Fibroblast of lung (primary cell): ENCODE measurements around the gene MAPKBP1. TPM values are rescaled to one million over a fixed set of nuclear protein-coding genes. Genes with fewer than 3 reads are reported as not detected.

Experiments
- DNase-seq, 2 donors: peaks; one replicate each; pipeline versions ENCODE4 v3.0.0 to v3.0.0-alpha.2; 2010; ENCODE audit warnings: low read depth in 2 of 2
- H2AFZ ChIP-seq: 2 replicates; pipeline ENCODE4 v1.5.1; 2012; ENCODE audit warnings: low read length, control low read depth, inconsistent platforms
- H3K27ac ChIP-seq: 2 replicates; pipeline ENCODE4 v1.5.1; 2011; ENCODE audit warnings: low read length, control low read depth; ENCODE audit not compliant: insufficient read depth
- H3K27me3 ChIP-seq: 2 replicates; pipeline ENCODE4 v1.5.1; 2011; ENCODE audit warnings: mild to moderate bottlenecking, low read length; ENCODE audit not compliant: control insufficient read depth, insufficient read depth
- H3K36me3 ChIP-seq: 2 replicates; pipeline ENCODE4 v1.5.1; 2011; ENCODE audit warnings: low read length; ENCODE audit not compliant: control insufficient read depth, insufficient read depth
- H3K4me1 ChIP-seq: 2 replicates; pipeline ENCODE4 v1.5.1; 2011; ENCODE audit warnings: low read length; ENCODE audit not compliant: control insufficient read depth, insufficient read depth; ENCODE audit errors: extremely low read depth
- H3K4me2 ChIP-seq: 2 replicates; pipeline ENCODE4 v1.5.1; 2011; ENCODE audit warnings: low read length, control low read depth; ENCODE audit not compliant: insufficient read depth; ENCODE audit errors: extremely low read depth
- H3K4me3 ChIP-seq, 4 experiments: fragments of 200-600 bp in 1 of 4; sonication (generic) in 1 of 4; replicated peaks in 1 of 4; 2 replicates each; pipeline ENCODE4 v1.5.1; 2011 to 2016; ENCODE audit warnings: low read length in 4 of 4, low read depth in 3 of 4, mild to moderate bottlenecking in 3 of 4, control low read depth in 2 of 4, inconsistent platforms in 1 of 4, mixed read lengths in 1 of 4; ENCODE audit not compliant: insufficient read depth in 1 of 4; ENCODE audit errors: control extremely low read depth in 1 of 4
- H3K79me2 ChIP-seq: 2 replicates; pipeline ENCODE4 v1.5.1; 2012; ENCODE audit warnings: mild to moderate bottlenecking, low read length, inconsistent platforms; ENCODE audit not compliant: control insufficient read depth, insufficient read depth
- H3K9ac ChIP-seq: 2 replicates; pipeline ENCODE4 v1.5.1; 2011; ENCODE audit warnings: mild to moderate bottlenecking, low read length, control low read depth; ENCODE audit not compliant: insufficient read depth
- H3K9me3 ChIP-seq: 2 replicates; pipeline ENCODE4 v1.5.1; 2012; ENCODE audit warnings: low read depth, low read length; ENCODE audit not compliant: control insufficient read depth, insufficient read depth
- H4K20me1 ChIP-seq: 2 replicates; pipeline ENCODE4 v1.5.1; 2011; ENCODE audit warnings: low read length; ENCODE audit not compliant: control insufficient read depth, insufficient read depth; ENCODE audit errors: extremely low read depth
- CTCF ChIP-seq, 2 donors: IDR thresholded peaks in 1 of 2; conservative IDR thresholded peaks in 1 of 2; 1 replicate in 1 of 2; 2 replicates in 1 of 2; pipeline ENCODE4 v1.5.1; 2011 to 2012; ENCODE audit warnings: low read length in 2 of 2, control low read depth in 1 of 2, inconsistent platforms in 1 of 2, low read depth in 1 of 2, mild to moderate bottlenecking in 1 of 2
- EZH2 ChIP-seq: IDR thresholded peaks from 2 replicates; pipeline ENCODE4 v1.5.1; 2012; ENCODE audit warnings: low read length, control low read depth, mild to moderate bottlenecking; ENCODE audit errors: missing control alignments
- polyA plus RNA-seq, 2 donors: library from polyadenylated mRNA; depleted of rRNA in 1 of 2; stranded (reverse) in 1 of 2; unstranded in 1 of 2; fragments of >200 nt; gene quantifications; 2 replicates each; pipeline ENCODE4 v1.2.1, GENCODE V29; 2011 to 2012; ENCODE audit warnings: missing spikeins in 1 of 2
- total RNA-seq: library from RNA; depleted of rRNA; stranded (reverse); fragments of >200 nt; gene quantifications from 2 replicates; pipeline ENCODE4 v1.2.1, GENCODE V29; 2014

MAPKBP1 gene
- total and polyA plus RNA-seq, 2 donors (not counting 1 experiment from before 2014, with no cell fraction given) = 2.8 to 20.8 TPM

- peaks cover 2% of the 10 kb centered on the region for H3K36me3 ChIP-seq
- no peak overlapping the region for H3K27ac ChIP-seq
- H3K4me2 ChIP-seq = no peak overlapping the region
- no peak for TF ChIP-seq EZH2
- TF ChIP-seq CTCF (conservative IDR thresholded peaks at IDR 0.05 in 1 of 2, IDR thresholded peaks at IDR 0.05 in 1 of 2; ENCODE audit: low read depth in 1 of 2, low read length in 2 of 2) = no peak
- H3K9ac ChIP-seq = no peak overlapping the region
- H3K9me3 ChIP-seq = no peaks in the 10 kb centered on the region
- no peaks in the 10 kb centered on the region for H3K79me2 ChIP-seq
- H3K4me1 ChIP-seq = no peaks in the 10 kb centered on the region
- no peaks in the 10 kb centered on the region for H3K27me3 ChIP-seq
- no peak for DNase-seq
- no peak overlapping the region for H3K4me3 ChIP-seq
- no peak overlapping the region for H2AFZ ChIP-seq
- no peaks in the 10 kb centered on the region for H4K20me1 ChIP-seq
Measured at GRCh38 chr15:41849861-41850260, 75.6 kb downstream of the MAPKBP1 start.

GRCh38 chr15:41850482-41851166 lies 76.3 kb downstream of the MAPKBP1 start:
- no peak overlapping the region for H3K27ac ChIP-seq
- no peaks in the 10 kb centered on the region for H4K20me1 ChIP-seq
- no peaks in the 10 kb centered on the region for H3K4me1 ChIP-seq
- TF ChIP-seq CTCF (conservative IDR thresholded peaks at IDR 0.05 in 1 of 2, IDR thresholded peaks at IDR 0.05 in 1 of 2; ENCODE audit: low read depth in 1 of 2, low read length in 2 of 2) = no peak
- no peak for TF ChIP-seq EZH2
- no peak for DNase-seq
- H3K9me3 ChIP-seq = no peaks in the 10 kb centered on the region
- H3K36me3 ChIP-seq = peaks cover 2% of the 10 kb centered on the region
- H3K79me2 ChIP-seq = no peaks in the 10 kb centered on the region
- no peak overlapping the region for H3K4me3 ChIP-seq
- no peak overlapping the region for H2AFZ ChIP-seq
- H3K27me3 ChIP-seq = no peaks in the 10 kb centered on the region
- no peak overlapping the region for H3K4me2 ChIP-seq
- no peak overlapping the region for H3K9ac ChIP-seq

GRCh38 chr15:41851167-41851523 lies 76.9 kb downstream of the MAPKBP1 start:
- TF ChIP-seq EZH2 (no peak), CTCF (conservative IDR thresholded peaks at IDR 0.05 in 1 of 2, IDR thresholded peaks at IDR 0.05 in 1 of 2; ENCODE audit: low read depth in 1 of 2, low read length in 2 of 2) (no peak)
- Histone ChIP-seq H3K4me2 (no peak overlapping the region), H2AFZ (no peak overlapping the region), H3K36me3 (peaks cover 2% of the 10 kb centered on the region), H3K27ac (no peak overlapping the region), H3K4me3 (no peak overlapping the region), H3K79me2 (no peaks in the 10 kb centered on the region), H3K27me3 (no peaks in the 10 kb centered on the region), H3K9ac (no peak overlapping the region), H3K4me1 (no peaks in the 10 kb centered on the region), H4K20me1 (no peaks in the 10 kb centered on the region), H3K9me3 (no peaks in the 10 kb centered on the region)
- no peak for DNase-seq
